NCI-H1694 treated with DMSO at 0.1 percent for 48 hours (cell line): ENCODE measurements around the gene GUK1.
"Not testable (repeated sequence)": the region's sequence is repeated elsewhere in the genome, so short reads cannot be mapped to it uniquely, and the experiment has no call there.

Experiments
- DNase-seq: peaks from one replicate; lab custom pipeline; 2025; lab: John Stamatoyannopoulos, UW

GUK1 gene

GRCh38 chr1:228177183-228177475 is 37.0 kb downstream of the GUK1 start:
- no peak for DNase-seq

- DNase-seq, result no peak
Observed at GRCh38 chr1:228177721-228178710, 37.9 kb downstream of the GUK1 start.

- DNase-seq, result no peak
Observed at GRCh38 chr1:228178737-228179684, 38.9 kb downstream of the GUK1 start.

- DNase-seq, result no peak
Observed at GRCh38 chr1:228180271-228180958, 40.3 kb downstream of the GUK1 start.

- no peak for DNase-seq
Observed at GRCh38 chr1:228180959-228181644, 41.0 kb downstream of the GUK1 start.

GRCh38 chr1:228181645-228182034 is 41.6 kb downstream of the GUK1 start:
- DNase-seq, result no peak

- no peak for DNase-seq
Observed at GRCh38 chr1:228182296-228183030, 42.4 kb downstream of the GUK1 start.

GRCh38 chr1:228184152-228184551 is 44.1 kb downstream of the GUK1 start:
- no peak for DNase-seq

- no peak for DNase-seq
Observed at GRCh38 chr1:228185641-228185965, 45.5 kb downstream of the GUK1 start.

- not testable (repeated sequence) for DNase-seq
Observed at GRCh38 chr1:228188249-228188648, 48.2 kb downstream of the GUK1 start.

- no peak for DNase-seq
Observed at GRCh38 chr1:228190182-228190581, 50.1 kb downstream of the GUK1 start.

- no peak for DNase-seq
Observed at GRCh38 chr1:228190778-228191177, 50.7 kb downstream of the GUK1 start.

GRCh38 chr1:228194436-228194835 is 54.4 kb downstream of the GUK1 start:
- no peak for DNase-seq

- DNase-seq, result no peak
Observed at GRCh38 chr1:228194921-228195812, 55.1 kb downstream of the GUK1 start.

- DNase-seq, result no peak
Observed at GRCh38 chr1:228197555-228198147, 57.6 kb downstream of the GUK1 start.
